T-cell (primary cell): ENCODE measurements around the gene UBE2D2. TPM values are rescaled to one million over a fixed set of nuclear protein-coding genes. Genes with fewer than 3 reads are reported as not detected.

Experiments
- ATAC-seq, 4 experiments: fragments of 200-7000 bp in 3 of 4; fragments of 150-1000 bp in 1 of 4; cut with Tn5 transposase; replicated peaks in 1 of 4; 1 replicate in 3 of 4; 2 replicates in 1 of 4; pipeline ENCODE4 v1.10.0; 2021; ENCODE audit warnings: moderate library complexity in 3 of 4, mild to moderate bottlenecking in 2 of 4, moderate number of reproducible peaks in 1 of 4
- CTCF ChIA-PET, 2 donors: fragments of 300-600 bp; sonication (Branson Sonifier 250); formaldehyde crosslinking; loops; one replicate each; lab custom pipeline; 2022; ENCODE audit warnings: antibody characterized with exemption in 2 of 2; lab: Charles Lee
- POLR2A ChIA-PET, 2 donors: fragments of 300-600 bp; sonication (Branson Sonifier 250); formaldehyde crosslinking; loops; one replicate each; lab custom pipeline; 2022; ENCODE audit warnings: antibody characterized with exemption in 2 of 2; lab: Charles Lee
- DNase-seq, 35 experiments: peaks; one replicate each; pipeline versions ENCODE4 v3.0.0 to v3.0.0-alpha.2; 2013 to 2023
- H3K27ac ChIP-seq: one replicate; pipeline ENCODE4 v1.5.1; 2013; ENCODE audit warnings: low read length
- H3K27me3 ChIP-seq, 2 experiments: replicated peaks in 1 of 2; 1 replicate in 1 of 2; 2 replicates in 1 of 2; pipeline versions ENCODE4 v1.6.1 to v1.7.0; 2013; ENCODE audit warnings: low read length in 1 of 2, mixed read lengths in 1 of 2; ENCODE audit not compliant: control insufficient read depth in 2 of 2, insufficient read depth in 2 of 2; ENCODE audit errors: extremely low read depth in 1 of 2
- H3K36me3 ChIP-seq, 2 donors: 1 replicate in 1 of 2; 2 replicates in 1 of 2; pipeline versions ENCODE4 v1.6.1 to v1.7.0; 2013; ENCODE audit warnings: low read length in 1 of 2; ENCODE audit not compliant: control insufficient read depth in 2 of 2, insufficient read depth in 1 of 2; ENCODE audit errors: extremely low read depth in 1 of 2
- H3K4me1 ChIP-seq, 2 experiments: 1 replicate in 1 of 2; 2 replicates in 1 of 2; pipeline versions ENCODE4 v1.6.1 to v1.7.0; 2013; ENCODE audit warnings: low read length in 2 of 2, mixed read lengths in 1 of 2; ENCODE audit not compliant: insufficient read depth in 2 of 2, control insufficient read depth in 1 of 2; ENCODE audit errors: extremely low read depth in 1 of 2
- H3K4me3 ChIP-seq, 2 donors: 1 replicate in 1 of 2; 2 replicates in 1 of 2; pipeline versions ENCODE4 v1.5.1 to v1.7.0; 2013; ENCODE audit warnings: mild to moderate bottlenecking in 2 of 2, low read length in 1 of 2, moderate library complexity in 1 of 2; ENCODE audit not compliant: control insufficient read depth in 1 of 2; ENCODE audit errors: extremely low read depth in 1 of 2
- H3K9me3 ChIP-seq: 2 replicates; pipeline ENCODE4 v1.7.0; 2013
- H3K27ac Mint-ChIP-seq, 2 donors: one replicate each; pipeline ENCODE4 v1.8.0; 2020 to 2021; ENCODE audit warnings: mild to moderate bottlenecking in 2 of 2, mixed read lengths in 2 of 2
- H3K27me3 Mint-ChIP-seq, 2 donors: one replicate each; pipeline ENCODE4 v1.8.0; 2021 to 2022; ENCODE audit warnings: mixed read lengths in 2 of 2
- H3K36me3 Mint-ChIP-seq: one replicate; pipeline ENCODE4 v1.8.0; 2021; ENCODE audit warnings: mixed read lengths
- H3K4me1 Mint-ChIP-seq, 3 donors: one replicate each; pipeline ENCODE4 v1.8.0; 2020 to 2022; ENCODE audit warnings: mixed read lengths in 3 of 3, mild to moderate bottlenecking in 1 of 3
- H3K4me3 Mint-ChIP-seq, 3 donors: one replicate each; pipeline ENCODE4 v1.8.0; 2020 to 2022; ENCODE audit warnings: mild to moderate bottlenecking in 3 of 3, mixed read lengths in 3 of 3, moderate library complexity in 3 of 3
- H3K9me3 Mint-ChIP-seq, 3 donors: one replicate each; pipeline ENCODE4 v1.8.0; 2020 to 2022; ENCODE audit warnings: mixed read lengths in 3 of 3
- WGBS: methylation state at CpG from one replicate; pipeline ENCODE4 v1.1.5; 2013; ENCODE audit warnings: missing lambda C conversion rate; ENCODE audit not compliant: insufficient coverage; 5-methylcytosine and 5-hydroxymethylcytosine counted together
- total RNA-seq, 35 experiments: library from RNA in 6 of 35; stranded (reverse) in 6 of 35; fragments of 120-200 nt in 1 of 35; gene quantifications; one replicate each; pipeline versions ENCODE4 v1.2.1 to v1.2.4 and lab custom pipeline; 2013 to 2026

The UBE2D2 gene
- total RNA-seq, 5 donors from 2014 or later (not counting 1 experiment from before 2014, with no cell fraction given) = 138 to 176 (median 152) TPM

GRCh38 chr5:139633295-139634027 is 72.3 kb downstream of the UBE2D2 start:
- POLR2A ChIA-PET = interaction anchor here in 1 of 2 donors (0.5 to 0.9 kb wide), 3 partner anchors 24 to 459 kb away, joined by 5 to 6 read pairs (median 5); partner anchors contain the start of gene UBE2D2
- Histone ChIP-seq H3K27me3 (no peaks in the 10 kb centered on the region), H3K4me1 (peaks cover 17 to 51% of the 10 kb centered on the region in 2 experiments), H3K27ac (no peak overlapping the region), H3K4me3 (no peak overlapping the region), H3K36me3 (peaks cover 0 to 23% of the 10 kb centered on the region in 2 donors), H3K9me3 (no peaks in the 10 kb centered on the region)
- CTCF ChIA-PET = interaction anchor here (0.5 to 6.1 kb wide), 26 partner anchors 8 to 772 kb away, joined by 3 to 40 read pairs (median 4); partner anchors contain the start of gene CXXC5 (in 1 of the 2)
- peak in 30 of 35 experiments; percentile 32 to 87 (median 54) for DNase-seq
- H3K4me1 Mint-ChIP-seq = peaks cover 41 to 43% (median 42%) of the 10 kb centered on the region in 3 donors
- ATAC-seq = peak; percentile 33 to 49 (median 42)
- 35% methylated on average over 4 of the region's 6 CpGs for WGBS
- no peaks in the 10 kb centered on the region for H3K27me3 Mint-ChIP-seq
- peak overlapping the region in 1 of 2 donors; percentile 19 for H3K27ac Mint-ChIP-seq
- no peak overlapping the region for H3K4me3 Mint-ChIP-seq
- no peaks in the 10 kb centered on the region for H3K9me3 Mint-ChIP-seq
- peaks cover 9% of the 10 kb centered on the region for H3K36me3 Mint-ChIP-seq

- H3K27me3 ChIP-seq = no peaks in the 10 kb centered on the region
- peaks cover 0 to 18% of the 10 kb centered on the region in 2 donors for H3K36me3 ChIP-seq
- Mint-ChIP-seq H3K4me1 (peaks cover 46 to 48% (median 47%) of the 10 kb centered on the region in 3 donors), H3K9me3 (no peaks in the 10 kb centered on the region), H3K36me3 (peaks cover 6% of the 10 kb centered on the region), H3K27me3 (no peaks in the 10 kb centered on the region), H3K4me3 (no peak overlapping the region), H3K27ac (no peak overlapping the region)
- no peak for DNase-seq
- ChIA-PET CTCF (interaction anchor here (0.5 to 6.1 kb wide), 28 partner anchors 10 to 771 kb away, joined by 3 to 40 read pairs (median 4); partner anchors contain the start of gene CXXC5 (in 1 of the 2)), POLR2A (interaction anchor here in 1 of 2 donors (0.5 to 0.9 kb wide), 2 partner anchors 73 to 93 kb away, joined by 3 to 5 read pairs; partner anchors contain the start of gene UBE2D2)
- H3K4me1 ChIP-seq = peaks cover 17 to 57% of the 10 kb centered on the region in 2 experiments
- H3K27ac ChIP-seq = no peak overlapping the region
- ATAC-seq = no peak
- H3K9me3 ChIP-seq = no peaks in the 10 kb centered on the region
- WGBS = 93% methylated on average over 2 of the region's 2 CpGs
- H3K4me3 ChIP-seq = no peak overlapping the region
Observed at GRCh38 chr5:139634028-139634325, 72.8 kb downstream of the UBE2D2 start.

GRCh38 chr5:139634541-139634940 is 73.4 kb downstream of the UBE2D2 start:
- Histone ChIP-seq H3K36me3 (peaks cover 0 to 12% of the 10 kb centered on the region in 2 donors), H3K27ac (no peak overlapping the region), H3K27me3 (no peaks in the 10 kb centered on the region), H3K4me1 (peaks cover 17 to 59% of the 10 kb centered on the region in 2 experiments), H3K4me3 (no peak overlapping the region), H3K9me3 (no peaks in the 10 kb centered on the region)
- DNase-seq (no peak), ATAC-seq (no peak)
- Mint-ChIP-seq H3K4me3 (no peak overlapping the region), H3K27me3 (no peaks in the 10 kb centered on the region), H3K36me3 (peaks cover 3% of the 10 kb centered on the region), H3K4me1 (peaks cover 48 to 50% (median 48%) of the 10 kb centered on the region in 3 donors), H3K27ac (no peak overlapping the region), H3K9me3 (no peaks in the 10 kb centered on the region)
- ChIA-PET POLR2A (interaction anchor here (0.5 to 0.9 kb wide), 3 partner anchors 39 to 93 kb away, joined by 3 to 5 read pairs (median 3); partner anchors contain the start of gene UBE2D2 (in 1 of the 2)), CTCF (interaction anchor here (0.5 to 6.1 kb wide), 17 partner anchors 9 to 136 kb away, joined by 3 to 40 read pairs (median 6); no protein-coding TSS in a partner anchor)
- WGBS = 94% methylated on average over 2 of the region's 3 CpGs

- peaks cover 0 to 7% of the 10 kb centered on the region in 2 donors for H3K36me3 ChIP-seq
- Mint-ChIP-seq H3K4me1 (peaks cover 48 to 50% (median 50%) of the 10 kb centered on the region in 3 donors), H3K27me3 (no peaks in the 10 kb centered on the region), H3K36me3 (peaks cover 2% of the 10 kb centered on the region), H3K4me3 (peak overlapping the region in 1 of 3 donors; percentile 73), H3K9me3 (no peaks in the 10 kb centered on the region), H3K27ac (peak overlapping the region in 1 of 2 donors; percentile 23)
- WGBS = no CpG with 5 or more reads among the region's 1 CpG
- peaks cover 17 to 59% of the 10 kb centered on the region in 2 experiments for H3K4me1 ChIP-seq
- ChIA-PET CTCF (interaction anchor here (0.5 to 6.1 kb wide), 18 partner anchors 8 to 141 kb away, joined by 3 to 40 read pairs (median 8); no protein-coding TSS in a partner anchor), POLR2A (interaction anchor here in 1 of 2 donors (1.2 kb wide), 1 partner anchor 140 kb away, joined by 3 read pairs; no protein-coding TSS in a partner anchor)
- DNase-seq (no peak), ATAC-seq (no peak)
- no peak overlapping the region for H3K4me3 ChIP-seq
- H3K27me3 ChIP-seq = no peaks in the 10 kb centered on the region
- H3K27ac ChIP-seq = peak overlapping the region; percentile 79
- H3K9me3 ChIP-seq = no peaks in the 10 kb centered on the region
Observed at GRCh38 chr5:139635191-139635590, 74.1 kb downstream of the UBE2D2 start.

GRCh38 chr5:139635606-139636206 is 74.6 kb downstream of the UBE2D2 start:
- peaks cover 17 to 59% of the 10 kb centered on the region in 2 experiments for H3K4me1 ChIP-seq
- H3K9me3 Mint-ChIP-seq = no peaks in the 10 kb centered on the region
- H3K9me3 ChIP-seq = no peaks in the 10 kb centered on the region
- DNase-seq (peak in 2 of 35 experiments; percentile 28 to 60), ATAC-seq (peak in 3 of 4 experiments; percentile 17 to 25 (median 17))
- CTCF ChIA-PET = interaction anchor here (0.5 to 6.1 kb wide), 24 partner anchors 9 to 1555 kb away, joined by 3 to 40 read pairs (median 4); partner anchors contain the start of genes CXXC5 (in 1 of the 2) and UBE2D2 (in 1 of the 2)
- peaks cover 48 to 50% (median 50%) of the 10 kb centered on the region in 3 donors for H3K4me1 Mint-ChIP-seq
- no peaks in the 10 kb centered on the region for H3K36me3 Mint-ChIP-seq
- H3K4me3 ChIP-seq = no peak overlapping the region
- H3K27me3 ChIP-seq = no peaks in the 10 kb centered on the region
- POLR2A ChIA-PET = interaction anchor here (0.7 to 1.4 kb wide), 3 partner anchors 12 to 215 kb away, joined by 3 to 5 read pairs (median 3); partner anchors contain the start of gene CXXC5 (in 1 of the 2)
- peak overlapping the region; percentile 56 to 76 for H3K27ac Mint-ChIP-seq
- H3K4me3 Mint-ChIP-seq = peak overlapping the region; percentile 62 to 73 (median 63)
- peaks cover 0 to 6% of the 10 kb centered on the region in 2 donors for H3K36me3 ChIP-seq
- peak overlapping the region; percentile 79 for H3K27ac ChIP-seq
- no peaks in the 10 kb centered on the region for H3K27me3 Mint-ChIP-seq
